Astrocyte (in vitro differentiated cells and primary cell): ENCODE results near the gene PTPRN. TPM values are rescaled to one million over a fixed set of nuclear protein-coding genes. Genes with fewer than 3 reads are reported as not detected.

Experiments
- DNase-seq: peaks from one replicate; pipeline ENCODE4 v3.0.0-alpha.2; 2010; ENCODE audit warnings: low read depth
- FAIRE-seq: peaks from 2 replicates; lab custom pipeline; 2011; peaks lifted over from hg19 to GRCh38; lab: Jason Lieb, UNC
- H2AFZ ChIP-seq: 2 replicates; pipeline ENCODE4 v1.6.0; 2012; ENCODE audit warnings: low read depth, low read length, inconsistent platforms
- H3K27ac ChIP-seq: 2 replicates; pipeline ENCODE4 v1.5.1; 2011; ENCODE audit warnings: low read depth, low read length, inconsistent platforms
- H3K27me3 ChIP-seq: 2 replicates; pipeline ENCODE4 v1.6.0; 2011; ENCODE audit warnings: low read length, inconsistent platforms; ENCODE audit not compliant: insufficient read depth
- H3K36me3 ChIP-seq: 2 replicates; pipeline ENCODE4 v1.5.1; 2011; ENCODE audit warnings: low read length, inconsistent platforms; ENCODE audit not compliant: insufficient read depth
- H3K4me1 ChIP-seq: 2 replicates; pipeline ENCODE4 v1.5.1; 2011; ENCODE audit warnings: low read length, inconsistent platforms; ENCODE audit not compliant: insufficient read depth
- H3K4me2 ChIP-seq: 2 replicates; pipeline ENCODE4 v1.6.0; 2012; ENCODE audit warnings: low read length, inconsistent platforms
- H3K4me3 ChIP-seq: 2 replicates; pipeline ENCODE4 v1.5.1; 2011; ENCODE audit warnings: low read depth, mild to moderate bottlenecking, low read length, inconsistent platforms; ENCODE audit not compliant: insufficient read depth
- H3K79me2 ChIP-seq: 2 replicates; pipeline ENCODE4 v1.6.0; 2012; ENCODE audit warnings: mild to moderate bottlenecking, low read length, inconsistent platforms; ENCODE audit not compliant: insufficient read depth
- H3K9ac ChIP-seq: 2 replicates; pipeline ENCODE4 v1.6.0; 2012; ENCODE audit warnings: mild to moderate bottlenecking, low read length, inconsistent platforms
- H3K9me3 ChIP-seq: 2 replicates; pipeline ENCODE4 v1.5.1; 2012; ENCODE audit warnings: low read depth, mild to moderate bottlenecking, low read length, inconsistent platforms; ENCODE audit not compliant: insufficient read depth
- H4K20me1 ChIP-seq: 2 replicates; pipeline ENCODE4 v1.6.0; 2012; ENCODE audit warnings: low read length, inconsistent platforms; ENCODE audit not compliant: insufficient read depth
- H3K27ac Mint-ChIP-seq: one replicate; pipeline ENCODE4 v1.8.0; 2021; ENCODE audit warnings: mild to moderate bottlenecking, mixed read lengths; ENCODE audit not compliant: unreplicated experiment
- H3K27me3 Mint-ChIP-seq: one replicate; pipeline ENCODE4 v1.8.0; 2021; ENCODE audit warnings: low read depth, mixed read lengths; ENCODE audit not compliant: unreplicated experiment
- H3K36me3 Mint-ChIP-seq: one replicate; pipeline ENCODE4 v1.8.0; 2021; ENCODE audit warnings: low read depth, mixed read lengths; ENCODE audit not compliant: unreplicated experiment
- H3K4me1 Mint-ChIP-seq: one replicate; pipeline ENCODE4 v1.8.0; 2021; ENCODE audit warnings: low read depth, mixed read lengths; ENCODE audit not compliant: unreplicated experiment
- H3K4me3 Mint-ChIP-seq: one replicate; pipeline ENCODE4 v1.8.0; 2021; ENCODE audit warnings: mild to moderate bottlenecking, moderate library complexity, mixed read lengths; ENCODE audit not compliant: unreplicated experiment
- H3K9me3 Mint-ChIP-seq: one replicate; pipeline ENCODE4 v1.8.0; 2021; ENCODE audit warnings: mild to moderate bottlenecking, mixed read lengths; ENCODE audit not compliant: unreplicated experiment
- CTCF ChIP-seq: IDR thresholded peaks from 2 replicates; pipeline ENCODE4 v1.5.1; 2011; ENCODE audit warnings: low read depth, mild to moderate bottlenecking, inconsistent platforms, low read length, moderate library complexity; ENCODE audit not compliant: insufficient read depth
- EZH2 ChIP-seq: IDR thresholded peaks from 2 replicates; pipeline ENCODE4 v1.6.1; 2012; ENCODE audit warnings: mild to moderate bottlenecking, low read length, inconsistent platforms; ENCODE audit not compliant: insufficient read depth
- total RNA-seq: library from RNA; stranded (reverse); gene quantifications from 2 replicates; pipeline ENCODE4 v1.2.1, GENCODE V29; 2021

PTPRN gene
- total RNA-seq, 1 donor from 2014 or later: 76.6 TPM

GRCh38 chr2:219249203-219249980 is 59.8 kb downstream of the PTPRN start:
- Mint-ChIP-seq H3K36me3 (peaks cover 5% of the 10 kb centered on the region), H3K27me3 (no peaks in the 10 kb centered on the region), H3K4me3 (peak overlapping the region; percentile 58), H3K4me1 (peaks cover 36% of the 10 kb centered on the region), H3K27ac (peak overlapping the region; percentile 91), H3K9me3 (no peaks in the 10 kb centered on the region)
- no peak for FAIRE-seq
- Histone ChIP-seq H3K4me2 (peak overlapping the region; percentile 72), H3K27ac (peak overlapping the region; percentile 68), H2AFZ (no peak overlapping the region), H3K9me3 (no peaks in the 10 kb centered on the region), H3K36me3 (no peaks in the 10 kb centered on the region), H3K79me2 (peaks cover 29% of the 10 kb centered on the region), H4K20me1 (peaks cover 4% of the 10 kb centered on the region), H3K4me3 (no peak overlapping the region), H3K9ac (peak overlapping the region; percentile 66), H3K27me3 (peaks cover 5% of the 10 kb centered on the region), H3K4me1 (peaks cover 57% of the 10 kb centered on the region)
- TF ChIP-seq CTCF: no peak
- no peak for TF ChIP-seq EZH2
- peak; percentile 59 for DNase-seq

- Mint-ChIP-seq H3K27ac (peak overlapping the region; percentile 91), H3K9me3 (no peaks in the 10 kb centered on the region), H3K4me1 (peaks cover 36% of the 10 kb centered on the region), H3K36me3 (peaks cover 5% of the 10 kb centered on the region), H3K27me3 (no peaks in the 10 kb centered on the region), H3K4me3 (peak overlapping the region; percentile 58)
- no peaks in the 10 kb centered on the region for H3K9me3 ChIP-seq
- peaks cover 29% of the 10 kb centered on the region for H3K79me2 ChIP-seq
- H3K36me3 ChIP-seq: no peaks in the 10 kb centered on the region
- TF ChIP-seq EZH2 (no peak), CTCF (no peak)
- H3K27ac ChIP-seq: peak overlapping the region; percentile 68
- DNase-seq: no peak
- H2AFZ ChIP-seq: no peak overlapping the region
- peak overlapping the region; percentile 66 for H3K9ac ChIP-seq
- H3K4me1 ChIP-seq: peaks cover 52% of the 10 kb centered on the region
- H3K4me2 ChIP-seq: peak overlapping the region; percentile 72
- H4K20me1 ChIP-seq: peaks cover 4% of the 10 kb centered on the region
- no peak overlapping the region for H3K4me3 ChIP-seq
- no peak for FAIRE-seq
- H3K27me3 ChIP-seq: no peaks in the 10 kb centered on the region
These were observed 60.4 kb downstream of the PTPRN start for GRCh38 chr2:219248845-219249202.
